ENCODE measurements around the gene IKZF2. TPM values are rescaled to one million over a fixed set of nuclear protein-coding genes. Genes with fewer than 3 reads are reported as not detected.

The IKZF2 gene
- polyA plus RNA-seq, 2 of the 4 experiments (the other 2 are of a cell fraction): 0.17 to 0.44 TPM

GRCh38 chr2:213064099-213064498, 87.3 kb downstream of the IKZF2 start:
- H3K27ac ChIP-seq: no peak overlapping the region
- FAIRE-seq (no peak), ATAC-seq (no peak), DNase-seq (ENCODE audit: low read depth in 1 of 2, low spot score in 1 of 2) (no peak)
- H3K4me3 ChIP-seq: no peak overlapping the region
- H3K4me1 ChIP-seq: no peaks in the 10 kb centered on the region
- ChIA-PET POLR2A (no interaction called here), CTCF (no interaction called here)
- 47% methylated on average over 2 of the region's 2 CpGs for WGBS (ENCODE audit: missing lambda C conversion rate)
- TF ChIP-seq PBX3 (IDR thresholded peaks at IDR 0.05) (no peak), BHLHE40 (IDR thresholded peaks at IDR 0.05; ENCODE audit: low read depth, low read length) (no peak), ZSCAN20 (CRISPR knock-in tag; IDR thresholded peaks at IDR 0.05) (no peak), HEYL (CRISPR knock-in tag; IDR thresholded peaks at IDR 0.05) (no peak), HES2 (IDR thresholded peaks at IDR 0.05) (no peak), JUN (IDR thresholded peaks at IDR 0.05) (no peak), CHD2 (IDR thresholded peaks at IDR 0.05; ENCODE audit: low read length, partially characterized antibody) (no peak), TP53 (CRISPR knock-in tag; IDR thresholded peaks at IDR 0.05) (no peak)
- no peak overlapping the region for H3K4me2 ChIP-seq
- H3K9me3 ChIP-seq: no peaks in the 10 kb centered on the region

GRCh38 chr2:213057977-213058376, 93.4 kb downstream of the IKZF2 start:
- 15% methylated on average over 3 of the region's 3 CpGs for WGBS (ENCODE audit: missing lambda C conversion rate)
- ChIA-PET CTCF (no interaction called here), POLR2A (no interaction called here)
- no peak overlapping the region for H3K4me3 ChIP-seq
- ATAC-seq (no peak), DNase-seq (ENCODE audit: low read depth in 1 of 2, low spot score in 1 of 2) (no peak), FAIRE-seq (no peak)
- TF ChIP-seq TP53 (CRISPR knock-in tag; IDR thresholded peaks at IDR 0.05): no peak
- no peak for TF ChIP-seq ZFP36 (IDR thresholded peaks at IDR 0.05; ENCODE audit: borderline replicate concordance, partially characterized antibody)
- TF ChIP-seq NFE2L2 (conservative IDR thresholded peaks at IDR 0.05; ENCODE audit: low read length): no peak
- TF ChIP-seq CHD4 (IDR thresholded peaks at IDR 0.05; ENCODE audit: borderline replicate concordance): no peak
- no peak for TF ChIP-seq POLR2A (IDR thresholded peaks at IDR 0.05; ENCODE audit: low read length)
- no peak overlapping the region for H3K27ac ChIP-seq
- no peak overlapping the region for H3K4me2 ChIP-seq
- H3K9me3 ChIP-seq: no peaks in the 10 kb centered on the region
- no peaks in the 10 kb centered on the region for H3K4me1 ChIP-seq

- ChIA-PET POLR2A (no interaction called here), CTCF (no interaction called here)
- no peak for FAIRE-seq
- H3K27ac ChIP-seq: no peak overlapping the region
- no peak overlapping the region for H3K4me2 ChIP-seq
- 7% methylated on average over 1 of the region's 1 CpG for WGBS (ENCODE audit: missing lambda C conversion rate)
- no peak for DNase-seq (ENCODE audit: low read depth in 1 of 2, low spot score in 1 of 2)
- H3K9me3 ChIP-seq: no peaks in the 10 kb centered on the region
- no peak overlapping the region for H3K4me3 ChIP-seq
- TF ChIP-seq JUN (IDR thresholded peaks at IDR 0.05) (no peak), CHD4 (IDR thresholded peaks at IDR 0.05; ENCODE audit: borderline replicate concordance) (no peak), KDM5A (IDR thresholded peaks at IDR 0.05) (no peak), MAFK (IDR thresholded peaks at IDR 0.05; ENCODE audit: partially characterized antibody) (no peak), HOXA7 (CRISPR knock-in tag; IDR thresholded peaks at IDR 0.05) (no peak), MYC (IDR thresholded peaks at IDR 0.05; ENCODE audit: borderline replicate concordance, low read length) (no peak), HMGXB4 (CRISPR knock-in tag; IDR thresholded peaks at IDR 0.05; ENCODE audit: borderline replicate concordance) (no peak), MAX (IDR thresholded peaks at IDR 0.05) (no peak), SREBF2 (IDR thresholded peaks at IDR 0.05) (no peak), BHLHE40 (IDR thresholded peaks at IDR 0.05; ENCODE audit: low read depth, low read length) (no peak), EP300 (IDR thresholded peaks at IDR 0.05) (no peak), NPAS2 (CRISPR knock-in tag; IDR thresholded peaks at IDR 0.05; ENCODE audit: borderline replicate concordance) (no peak), CHD2 (IDR thresholded peaks at IDR 0.05; ENCODE audit: low read length, partially characterized antibody) (no peak), GATA3 (IDR thresholded peaks at IDR 0.05; ENCODE audit: borderline replicate concordance) (no peak), HOXB5 (CRISPR knock-in tag; IDR thresholded peaks at IDR 0.05) (no peak)
- H3K4me1 ChIP-seq: no peaks in the 10 kb centered on the region
- no peak for ATAC-seq
These were observed 105.0 kb downstream of the IKZF2 start for GRCh38 chr2:213046431-213046830.
